Adipocyte (in vitro differentiated cells): ENCODE measurements around the gene FCRLB.

ENCODE experiments used
- DNase-seq: peaks from one replicate; pipeline ENCODE4 v3.0.0-alpha.2; 2015; ENCODE audit warnings: low read depth
- H3K27me3 ChIP-seq: replicated peaks from 2 replicates; pipeline ENCODE4 v1.7.0; 2013; ENCODE audit warnings: mild to moderate bottlenecking, low read length, moderate library complexity; ENCODE audit not compliant: control insufficient read depth, insufficient read depth
- H3K36me3 ChIP-seq: 2 replicates; pipeline ENCODE4 v1.7.0; 2013; ENCODE audit warnings: low read length, mild to moderate bottlenecking, moderate library complexity; ENCODE audit not compliant: control insufficient read depth, insufficient read depth, severe bottlenecking
- H3K4me1 ChIP-seq: 2 replicates; pipeline ENCODE4 v1.7.0; 2013; ENCODE audit warnings: mild to moderate bottlenecking, low read length, moderate library complexity; ENCODE audit not compliant: control insufficient read depth, insufficient read depth
- H3K4me3 ChIP-seq: 2 replicates; pipeline ENCODE4 v1.7.0; 2013; ENCODE audit warnings: mild to moderate bottlenecking, low read length, moderate library complexity
- H3K9ac ChIP-seq: 2 replicates; pipeline ENCODE4 v1.7.0; 2013; ENCODE audit warnings: mild to moderate bottlenecking, low read length, moderate library complexity
- H3K9me3 ChIP-seq: 2 replicates; pipeline ENCODE4 v1.7.0; 2013; ENCODE audit warnings: mild to moderate bottlenecking, low read length, moderate library complexity; ENCODE audit not compliant: control insufficient read depth

Gene FCRLB

DNA sequence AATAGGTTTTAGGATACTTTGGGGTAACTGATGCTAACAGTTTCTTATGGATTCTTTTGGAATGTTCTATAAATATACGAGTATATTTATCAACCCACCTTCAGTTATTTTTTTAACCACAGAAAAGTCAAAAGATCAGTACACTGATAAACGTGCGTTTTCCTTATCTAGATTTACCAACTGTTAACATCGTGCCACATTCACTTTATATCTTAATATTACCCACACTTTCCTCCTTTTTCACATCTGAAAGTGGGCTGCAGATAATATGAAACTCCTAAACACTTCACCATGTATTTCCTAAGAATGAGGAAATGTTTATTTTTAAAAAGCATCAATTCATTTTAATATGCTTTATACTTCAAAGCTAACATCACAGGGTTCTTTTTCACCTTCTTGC is 52.4 kb downstream of the FCRLB start:
- no peak for DNase-seq
- Histone ChIP-seq H3K4me1 (no peaks in the 10 kb centered on the region), H3K36me3 (no peaks in the 10 kb centered on the region), H3K9ac (no peak overlapping the region), H3K4me3 (no peak overlapping the region), H3K27me3 (no peaks in the 10 kb centered on the region), H3K9me3 (no peaks in the 10 kb centered on the region)

DNA sequence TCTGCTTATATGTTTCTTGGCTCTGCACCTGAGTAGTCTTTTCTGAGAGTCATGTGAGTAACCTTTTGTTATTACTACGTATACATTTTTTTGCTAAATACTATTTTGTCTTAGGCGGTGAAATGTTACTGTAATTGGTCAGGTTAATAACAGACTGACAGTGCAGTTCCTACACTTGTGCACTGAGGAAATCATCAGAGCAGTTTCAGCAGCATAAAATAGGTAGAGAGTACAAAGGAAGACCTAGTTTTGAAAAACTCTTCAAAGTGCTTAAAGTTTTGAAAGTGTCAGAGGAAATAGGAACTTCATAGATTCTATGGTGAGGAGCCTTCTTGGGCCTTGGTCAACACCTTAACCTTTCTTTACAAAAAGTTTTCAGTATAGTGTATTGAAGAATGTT is 55.9 kb downstream of the FCRLB start:
- no peak for DNase-seq
- Histone ChIP-seq H3K27me3 (no peaks in the 10 kb centered on the region), H3K36me3 (no peaks in the 10 kb centered on the region), H3K9me3 (no peaks in the 10 kb centered on the region), H3K9ac (no peak overlapping the region), H3K4me3 (no peak overlapping the region), H3K4me1 (peaks cover 7% of the 10 kb centered on the region)
